GM18517 (cell line): ENCODE data around the gene BNC2.
"Not testable (repeated sequence)": the region's sequence is repeated elsewhere in the genome, so short reads cannot be mapped to it uniquely, and the experiment has no call there.

ENCODE experiments used
- ATAC-seq: cut with Tn5 transposase; IDR thresholded peaks from one replicate; pipeline ENCODE4 v1.9.1; 2021; ENCODE audit warnings: mild to moderate bottlenecking, moderate library complexity; ENCODE audit not compliant: unreplicated experiment

BNC2 gene

DNA sequence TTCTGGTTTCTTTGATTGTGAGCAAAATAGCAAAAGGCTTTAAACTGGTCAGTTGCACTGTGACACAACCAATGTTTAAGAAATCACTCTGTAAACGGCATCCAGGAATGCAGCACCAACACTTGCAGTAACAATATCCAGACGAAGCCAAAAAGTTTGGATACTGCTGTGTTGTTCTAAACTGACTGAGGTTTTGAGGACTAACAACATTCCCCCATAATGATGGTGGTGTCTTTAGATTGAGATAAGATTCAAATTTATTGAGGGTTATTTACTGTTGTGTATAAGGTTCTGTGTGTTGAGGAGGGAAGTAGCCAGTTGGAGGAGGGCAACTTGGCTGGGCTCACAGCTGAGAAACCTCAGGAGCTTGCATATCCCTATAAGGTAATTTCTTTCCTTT is 353.6 kb downstream of the BNC2 start:
- no peak for ATAC-seq

DNA sequence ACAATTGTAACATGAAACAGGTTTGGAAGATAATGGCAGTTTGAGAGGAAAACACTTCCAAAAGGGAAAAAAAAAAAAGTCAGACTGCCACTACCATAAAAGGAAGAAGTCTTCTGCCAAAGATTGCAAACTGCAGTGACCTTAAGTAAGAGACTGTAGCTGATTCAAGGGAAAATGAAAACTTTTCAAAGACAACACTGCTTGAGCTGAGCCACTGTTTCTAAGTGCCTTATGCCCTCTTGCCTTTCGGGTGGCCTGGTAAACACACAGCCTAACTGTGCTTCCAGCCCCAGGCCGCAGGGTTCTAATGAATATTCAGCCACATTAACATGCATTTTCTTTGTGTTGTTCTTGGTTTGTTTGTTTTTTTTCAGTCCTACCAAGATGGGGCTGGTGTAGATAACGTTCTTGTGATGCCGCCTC is 354.6 kb downstream of the BNC2 start:
- ATAC-seq = no peak

DNA sequence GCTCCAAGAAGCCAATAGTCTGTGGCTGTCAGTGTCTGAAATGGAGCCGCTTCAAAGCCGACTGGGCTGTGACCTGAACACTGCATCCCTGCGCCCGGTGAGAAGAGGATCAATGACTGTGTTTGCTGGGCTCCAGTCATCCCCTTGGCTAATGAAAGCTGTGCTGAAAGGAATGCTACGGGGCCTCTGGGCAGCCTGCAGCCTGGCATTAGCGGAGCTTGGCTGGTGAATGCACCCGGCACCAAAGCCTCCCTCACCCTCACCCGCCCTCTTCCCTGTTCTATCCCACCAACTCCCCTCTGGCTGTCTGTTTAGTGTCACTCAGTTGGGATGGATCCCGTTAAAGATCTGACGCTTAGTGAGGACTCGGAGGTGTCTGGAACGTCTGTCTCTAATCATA is 355.3 kb downstream of the BNC2 start:
- no peak for ATAC-seq

DNA sequence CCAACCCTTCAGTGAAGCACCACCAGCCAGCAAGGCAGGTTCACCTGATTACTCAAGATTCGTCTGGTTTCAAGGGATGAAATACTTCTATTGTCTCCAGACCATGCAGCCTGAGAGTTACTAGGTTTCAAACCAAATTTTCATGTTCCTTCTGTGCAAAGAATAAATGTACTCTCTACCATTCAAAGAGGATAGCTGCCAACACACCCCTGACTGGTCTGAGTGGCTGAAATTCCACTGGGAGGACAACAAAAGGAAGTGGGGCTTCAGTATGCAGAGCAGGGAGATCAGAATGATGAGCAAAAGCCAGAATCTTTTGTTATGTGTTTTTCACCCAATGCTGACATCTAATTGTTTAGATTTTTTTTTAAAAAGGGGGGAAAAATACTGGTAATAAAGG is 356.3 kb downstream of the BNC2 start:
- no peak for ATAC-seq

DNA sequence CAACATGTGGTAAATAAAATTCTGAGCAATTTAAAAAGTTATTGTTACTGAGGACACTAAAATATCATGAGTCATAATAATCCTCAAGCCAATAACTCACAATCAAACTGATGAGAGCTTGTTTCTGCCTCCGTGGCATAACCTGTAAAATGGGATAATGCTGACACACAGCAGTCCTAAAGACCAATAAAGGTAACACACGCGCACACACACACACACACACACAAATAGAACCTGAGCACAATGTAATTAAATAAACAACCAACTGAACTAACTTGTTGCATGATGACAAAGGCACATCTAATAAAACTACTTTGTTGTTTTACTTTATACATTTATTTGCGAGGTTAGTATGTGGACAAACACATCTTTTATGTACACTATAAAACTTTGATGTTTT is 358.2 kb downstream of the BNC2 start:
- no peak for ATAC-seq

DNA sequence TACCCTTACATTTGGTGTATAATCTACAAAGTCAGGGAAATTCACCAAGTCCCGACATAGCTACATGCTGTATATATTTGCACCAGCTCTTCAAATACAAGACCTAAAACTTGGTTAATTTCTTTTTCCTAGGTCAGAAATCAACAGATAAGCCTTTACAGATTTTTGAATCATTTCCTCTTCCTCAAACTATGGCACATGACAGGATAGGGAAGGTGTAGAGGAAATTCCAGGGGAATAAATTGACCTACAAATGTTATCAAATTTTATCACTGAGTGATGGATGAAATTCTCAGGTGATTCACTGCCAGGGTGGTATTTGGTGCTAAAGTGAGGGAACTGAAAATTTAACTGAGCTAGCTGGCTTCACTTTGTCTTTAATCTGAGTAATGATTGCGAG is 360.0 kb downstream of the BNC2 start:
- ATAC-seq = no peak

DNA sequence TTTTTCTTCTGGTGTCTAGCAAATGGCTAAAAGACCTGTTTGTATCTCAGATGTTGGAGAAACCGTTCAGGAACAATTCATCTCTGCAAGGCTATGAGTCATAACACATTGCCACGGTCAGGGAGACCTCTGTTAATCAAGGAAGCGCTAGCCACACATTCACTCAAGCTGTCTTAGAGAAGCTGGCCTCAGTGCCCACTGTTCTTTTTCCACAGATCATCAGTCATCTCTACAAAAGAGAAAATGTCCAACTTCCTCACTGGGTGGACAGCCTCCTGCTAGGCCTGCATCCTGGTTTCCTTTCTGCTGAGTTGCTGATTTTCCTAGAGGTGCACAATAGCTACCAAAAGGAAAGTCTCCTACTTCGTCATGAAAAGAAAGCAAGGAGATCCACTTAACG is 360.5 kb downstream of the BNC2 start:
- no peak for ATAC-seq

DNA sequence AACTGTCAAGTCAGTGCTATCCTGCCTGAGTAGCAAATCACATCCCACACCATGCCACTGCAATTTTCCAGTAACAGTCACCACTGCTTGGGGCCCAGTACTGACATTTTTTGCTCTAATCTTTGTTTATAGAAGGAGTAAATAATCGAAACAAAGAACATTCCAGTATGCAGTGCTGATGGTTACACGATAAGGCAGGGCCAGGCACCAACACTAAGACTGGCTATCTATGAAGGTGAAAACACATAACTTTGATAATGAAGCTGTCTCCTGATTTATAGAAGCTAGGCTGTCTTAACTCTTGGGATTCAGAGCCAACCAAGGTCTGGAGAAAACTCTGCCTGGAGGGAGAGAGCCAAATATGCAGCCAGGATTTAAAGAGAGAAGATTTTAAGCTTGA is 365.3 kb downstream of the BNC2 start:
- ATAC-seq = no peak

DNA sequence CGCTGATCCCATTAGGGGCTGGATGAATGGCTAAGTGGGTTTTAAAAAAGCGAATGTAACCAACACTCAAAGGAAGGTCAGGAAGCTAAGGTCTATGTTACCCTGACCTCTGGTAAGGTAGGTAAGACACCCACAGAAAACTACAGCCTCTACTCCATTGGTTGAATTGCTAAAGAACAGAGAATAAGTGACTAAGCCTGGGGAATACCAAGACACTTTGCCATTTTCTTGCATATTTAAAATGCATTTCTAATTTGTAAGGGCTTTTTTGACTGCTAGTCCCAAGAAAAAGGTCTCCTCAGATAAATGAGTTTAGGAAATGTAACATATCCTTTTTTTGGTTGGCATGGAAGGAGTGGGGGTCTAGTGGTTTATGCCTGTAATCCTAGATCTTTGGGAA is 368.7 kb downstream of the BNC2 start:
- ATAC-seq = no peak

DNA sequence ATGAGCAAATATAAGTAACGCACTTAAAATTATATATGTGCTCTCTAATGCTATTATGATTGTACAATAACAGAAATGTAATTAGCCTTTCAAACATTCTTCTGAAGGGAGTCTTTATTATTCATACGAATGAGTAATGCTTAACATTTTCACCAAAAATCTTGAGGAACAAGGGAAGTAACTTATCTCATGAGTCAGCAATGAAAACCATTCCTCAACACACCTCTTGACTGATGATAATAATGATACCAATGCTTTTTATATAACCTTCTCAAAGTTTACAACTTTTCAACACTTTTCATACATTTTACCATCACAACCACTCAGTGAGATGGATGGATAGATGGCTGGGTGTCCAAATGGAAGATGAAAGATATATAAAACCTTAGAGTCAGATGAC is 369.3 kb downstream of the BNC2 start:
- ATAC-seq = no peak

DNA sequence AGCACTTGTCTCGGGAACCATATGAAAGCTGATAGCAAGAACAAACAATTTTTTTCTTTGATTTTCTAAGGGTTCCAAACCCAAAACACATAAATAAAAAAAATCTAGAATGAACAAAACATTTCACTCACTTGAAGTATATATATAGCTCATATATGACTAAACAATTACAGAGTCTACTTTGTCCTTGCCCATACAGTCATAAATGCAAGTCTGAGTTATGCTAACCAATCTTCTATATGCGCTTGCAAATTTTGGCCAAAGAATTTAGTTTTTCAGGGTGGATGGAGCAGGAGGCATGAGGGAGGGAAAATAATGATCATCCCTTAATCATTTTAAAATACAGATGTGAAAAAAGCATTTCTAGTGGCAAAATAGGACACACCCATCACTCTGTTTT is 370.1 kb downstream of the BNC2 start:
- ATAC-seq = no peak

DNA sequence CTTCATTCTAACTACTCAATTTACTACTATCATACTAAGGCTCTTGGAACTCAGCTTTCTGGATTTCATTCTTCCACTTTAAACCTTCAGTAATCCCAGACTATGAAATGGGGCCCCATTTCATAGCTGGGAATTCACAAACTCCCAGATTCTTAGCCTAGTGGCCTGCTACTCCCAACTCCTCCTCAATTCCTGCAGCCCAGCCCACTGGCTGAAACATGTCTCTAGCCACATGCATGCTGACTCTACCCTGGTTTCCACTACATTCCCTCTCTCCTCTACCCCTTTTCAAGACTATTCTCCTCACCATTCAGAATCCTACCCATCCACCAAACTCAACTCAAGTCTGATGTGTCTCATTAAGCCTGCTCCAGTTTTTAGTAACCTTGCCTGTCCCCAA is 370.6 kb downstream of the BNC2 start:
- no peak for ATAC-seq

DNA sequence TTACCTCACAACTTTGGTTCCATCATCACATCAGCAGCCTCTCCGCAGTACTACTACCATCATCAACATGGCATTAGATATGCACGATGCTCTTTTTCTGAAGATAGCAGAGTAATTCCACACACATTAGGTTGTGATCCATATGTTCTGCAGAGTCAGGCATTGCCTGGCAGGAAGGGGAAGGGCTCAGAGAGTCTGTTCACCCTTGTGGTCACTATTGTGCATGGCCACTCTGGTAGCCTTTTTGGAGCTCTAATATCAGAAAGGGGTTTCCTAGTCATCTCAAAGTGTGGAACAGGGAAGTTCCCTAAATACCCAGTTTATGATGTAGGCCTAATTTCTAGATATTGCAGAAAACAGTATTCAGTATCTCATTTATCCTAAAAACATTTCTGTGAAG is 373.6 kb downstream of the BNC2 start:
- no peak for ATAC-seq

DNA sequence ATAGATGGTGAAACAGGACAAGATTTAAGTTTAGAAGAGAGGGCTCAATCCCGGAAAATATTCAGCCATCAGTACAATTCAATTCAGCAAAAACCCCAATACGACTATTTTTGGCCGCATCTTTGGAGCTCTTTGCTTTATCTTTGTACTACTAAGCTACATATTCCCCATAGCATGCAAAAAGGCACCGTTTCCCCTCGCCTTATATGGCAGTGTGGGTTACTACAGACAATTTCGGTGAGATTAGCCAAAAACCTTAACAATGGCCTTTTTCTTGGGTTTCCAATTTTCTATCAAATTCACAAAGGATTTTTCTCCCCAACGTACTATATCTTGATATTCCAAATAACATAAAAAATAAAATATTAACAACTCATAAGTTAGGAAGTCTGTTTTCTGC is 382.6 kb downstream of the BNC2 start:
- ATAC-seq = no peak

DNA sequence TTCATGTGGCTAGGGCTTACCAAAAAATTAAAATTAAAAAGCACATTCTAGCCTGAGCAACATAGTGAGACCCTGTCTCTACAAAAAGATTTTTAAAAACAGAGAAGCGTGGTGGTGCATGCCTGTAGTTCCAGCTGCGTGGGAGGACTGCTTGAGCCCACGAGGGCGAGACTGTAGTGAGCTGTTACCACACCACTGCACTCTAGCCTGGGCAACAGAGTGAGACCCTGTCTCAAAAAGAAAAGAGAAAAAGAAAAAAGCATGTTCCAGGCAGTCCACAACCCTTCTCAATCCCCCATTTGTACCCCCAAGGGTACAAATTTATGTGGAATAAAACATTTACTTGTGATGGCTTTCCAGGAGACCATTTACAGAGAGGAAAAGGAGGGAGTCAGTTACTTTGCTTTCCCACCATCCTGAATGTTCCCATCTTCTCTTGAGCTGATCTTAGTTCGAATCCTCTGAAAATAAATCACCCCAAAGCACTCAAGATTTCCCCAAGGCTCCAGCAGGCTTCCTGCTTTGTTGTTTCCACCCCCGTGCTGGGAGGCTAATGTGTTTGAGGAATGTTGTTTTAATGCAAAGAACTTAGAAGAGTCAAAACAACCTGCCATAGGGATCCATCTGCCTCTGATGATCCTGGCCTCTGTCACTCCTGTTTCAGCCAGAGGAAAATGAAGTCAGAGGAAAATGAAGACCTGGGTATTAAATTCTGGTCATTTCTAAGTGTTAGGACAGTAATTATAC is 384.7 kb downstream of the BNC2 start:
- ATAC-seq = no peak

DNA sequence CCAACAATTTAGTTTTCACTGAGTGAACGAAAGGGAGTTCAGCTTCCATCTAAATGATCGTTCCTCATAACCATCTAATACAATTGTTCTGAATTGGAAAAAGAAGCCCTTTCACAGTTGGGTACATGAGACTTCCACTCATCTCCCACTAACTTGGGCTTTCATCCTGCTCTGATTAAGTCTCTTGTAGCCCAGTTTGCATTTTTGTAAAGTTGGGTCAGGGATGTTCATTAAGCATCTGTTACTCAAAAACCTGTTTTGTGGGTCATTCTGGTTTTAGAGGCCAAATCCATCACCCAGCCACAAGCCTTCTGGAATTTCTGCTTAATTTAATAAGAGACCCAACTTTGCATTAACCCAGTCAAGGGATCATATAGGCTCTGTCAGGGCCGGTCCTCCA is 385.3 kb downstream of the BNC2 start:
- ATAC-seq = no peak

DNA sequence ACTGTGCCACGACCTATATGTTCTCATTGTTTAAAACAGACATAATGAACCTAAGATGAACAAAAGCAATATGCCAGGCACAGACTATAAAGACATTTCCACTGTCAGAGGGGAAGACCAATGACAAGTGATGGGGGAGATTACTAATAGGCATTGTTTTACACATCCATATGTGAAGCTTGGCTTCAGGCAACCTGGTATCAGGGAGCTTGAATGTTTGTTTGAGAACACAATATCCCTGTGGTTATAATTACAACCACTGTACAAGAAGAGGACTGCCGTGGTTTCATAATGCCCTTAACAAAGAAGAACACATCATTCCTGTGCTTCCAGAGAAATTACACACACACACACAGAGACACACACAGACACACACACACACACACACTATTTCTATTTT is 385.7 kb downstream of the BNC2 start:
- ATAC-seq = no peak

DNA sequence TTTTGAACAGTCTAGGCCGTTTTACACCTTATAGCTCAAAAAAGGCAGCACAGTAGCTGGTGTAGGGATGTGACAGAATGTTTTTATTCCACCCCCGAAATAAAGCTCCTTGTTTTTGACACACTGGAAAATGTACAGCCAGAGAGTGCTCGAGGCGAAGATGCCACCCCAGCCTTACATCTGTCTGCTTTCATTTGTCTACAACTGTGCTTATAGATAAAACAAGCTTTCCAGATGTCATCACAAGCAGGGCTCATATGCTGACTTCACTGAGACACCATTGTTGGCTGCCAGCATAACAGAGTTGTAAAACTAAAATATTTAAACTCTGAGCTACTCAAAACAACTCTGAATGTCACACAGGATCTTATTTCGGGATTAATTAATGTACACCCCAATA is 386.3 kb downstream of the BNC2 start:
- ATAC-seq = no peak

DNA sequence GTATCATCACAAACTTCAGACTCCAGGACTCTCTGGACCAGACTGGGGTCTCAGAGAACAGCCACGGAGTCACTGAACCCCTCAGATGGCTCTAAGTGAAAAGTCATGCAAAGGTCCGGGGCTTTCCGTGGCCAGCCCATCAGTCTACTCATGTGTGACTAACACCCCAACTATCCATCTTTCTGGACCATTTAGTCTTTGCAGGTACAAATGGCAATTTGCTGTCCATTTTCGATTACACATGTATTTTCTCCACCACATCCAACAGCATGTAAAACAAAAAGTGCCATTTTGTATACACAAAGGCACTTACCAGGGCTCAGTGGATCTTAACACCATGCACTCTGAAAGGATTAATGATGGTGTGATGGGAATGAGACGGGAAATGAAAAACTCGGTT is 387.7 kb downstream of the BNC2 start:
- ATAC-seq = no peak

DNA sequence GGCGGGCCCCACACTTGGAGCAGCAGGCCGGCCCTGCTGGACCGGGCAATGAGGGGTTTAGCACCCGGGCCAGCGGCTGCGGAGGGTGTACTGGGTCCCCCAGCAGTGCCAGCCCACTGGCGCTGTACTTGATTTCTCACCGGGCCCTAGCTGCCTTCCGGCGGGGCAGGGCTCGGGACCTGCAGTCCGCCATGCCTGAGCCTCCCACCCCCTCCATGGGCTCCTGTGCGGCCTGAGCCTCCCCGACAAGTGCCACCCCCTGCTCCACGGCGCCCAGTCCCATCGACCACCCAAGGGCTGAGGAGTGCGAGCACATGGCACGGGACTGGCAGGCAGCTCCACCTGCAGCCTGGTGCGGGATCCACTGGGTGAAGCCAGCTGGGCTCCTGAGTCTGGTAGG is 389.9 kb downstream of the BNC2 start:
- not testable (repeated sequence) for ATAC-seq

DNA sequence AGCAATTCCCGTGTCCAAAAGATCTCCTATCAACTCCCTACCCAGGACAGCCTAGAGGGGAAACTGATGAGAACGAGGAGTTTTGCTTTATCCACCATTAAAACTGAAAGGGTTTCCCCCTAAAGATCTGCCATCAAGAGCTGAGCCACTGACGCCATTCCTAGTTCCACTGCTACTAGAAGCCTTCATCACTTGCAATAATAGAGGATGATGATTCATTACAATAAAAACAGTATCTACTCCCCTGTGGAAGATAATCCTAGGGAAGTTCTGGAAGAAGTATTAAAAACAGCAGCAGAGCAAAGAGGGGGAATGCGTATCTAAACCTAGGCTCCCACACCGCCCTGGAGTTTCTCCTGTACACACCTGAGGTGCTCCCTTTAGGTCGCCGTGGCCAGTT is 394.5 kb downstream of the BNC2 start:
- no peak for ATAC-seq

DNA sequence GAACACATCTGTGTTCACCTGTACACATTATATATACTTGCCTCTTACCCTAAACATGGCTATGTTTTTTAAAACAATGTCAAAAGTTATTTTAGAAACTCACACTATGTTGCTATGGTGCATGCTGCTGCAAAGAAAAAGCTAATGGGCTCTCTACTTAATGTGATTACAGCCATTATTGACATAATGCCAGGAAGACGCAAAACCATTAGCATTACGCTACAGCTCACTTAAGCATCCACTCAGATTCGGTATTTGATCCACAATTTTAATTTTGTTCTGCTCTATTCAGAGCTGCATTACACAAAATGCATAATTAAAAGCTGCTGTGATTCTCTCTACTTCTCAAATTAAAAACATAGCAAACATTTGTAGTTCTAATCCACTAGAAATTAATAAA is 395.2 kb downstream of the BNC2 start:
- no peak for ATAC-seq

DNA sequence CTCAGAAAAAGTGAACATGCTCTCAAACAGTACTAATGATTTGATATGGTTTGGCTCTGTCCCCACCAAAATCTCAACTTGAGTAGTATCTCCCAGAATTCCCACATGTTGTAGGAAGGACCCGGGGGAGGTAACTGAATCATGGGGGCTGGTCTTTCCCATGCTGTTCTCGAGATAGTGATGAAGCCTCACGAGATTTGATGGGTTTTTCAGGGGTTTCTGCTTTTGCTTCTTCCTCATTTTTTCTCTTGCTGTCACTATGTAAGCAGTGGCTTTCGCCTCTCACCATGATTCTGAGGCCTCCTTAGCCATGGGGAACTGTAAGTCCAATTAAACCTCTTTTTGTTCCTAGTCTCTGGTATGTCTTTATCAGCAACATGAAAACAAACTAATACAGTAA is 401.3 kb downstream of the BNC2 start:
- no peak for ATAC-seq
